ENCODE data around the gene CHIC2. TPM values are rescaled to one million over a fixed set of nuclear protein-coding genes. Genes with fewer than 3 reads are reported as not detected.
A peak's percentile ranks its signal among the peaks of the same experiment; 100 is the strongest.

CHIC2 gene
- polyA plus RNA-seq, 1 experiment, result 15.6 TPM

GRCh38 chr4:54091637-54092404, 27.4 kb upstream of the CHIC2 start:
- peaks cover 3% of the 10 kb centered on the region for H3K27me3 ChIP-seq (ENCODE audit: control insufficient read depth, insufficient read depth, low read length)
- peak overlapping the region; percentile 48 for H3K4me3 ChIP-seq (ENCODE audit: low read depth, low read length)
- no peak for TF ChIP-seq CTCF (IDR thresholded peaks at IDR 0.05; ENCODE audit: insufficient read depth, low read depth, low read length)
- no peak for DNase-seq (ENCODE audit: low read depth)
- H3K36me3 ChIP-seq (ENCODE audit: control insufficient read depth, insufficient read depth, low read length), result no peaks in the 10 kb centered on the region
- ChIA-PET POLR2A (no interaction called here), CTCF (no interaction called here)

DNA sequence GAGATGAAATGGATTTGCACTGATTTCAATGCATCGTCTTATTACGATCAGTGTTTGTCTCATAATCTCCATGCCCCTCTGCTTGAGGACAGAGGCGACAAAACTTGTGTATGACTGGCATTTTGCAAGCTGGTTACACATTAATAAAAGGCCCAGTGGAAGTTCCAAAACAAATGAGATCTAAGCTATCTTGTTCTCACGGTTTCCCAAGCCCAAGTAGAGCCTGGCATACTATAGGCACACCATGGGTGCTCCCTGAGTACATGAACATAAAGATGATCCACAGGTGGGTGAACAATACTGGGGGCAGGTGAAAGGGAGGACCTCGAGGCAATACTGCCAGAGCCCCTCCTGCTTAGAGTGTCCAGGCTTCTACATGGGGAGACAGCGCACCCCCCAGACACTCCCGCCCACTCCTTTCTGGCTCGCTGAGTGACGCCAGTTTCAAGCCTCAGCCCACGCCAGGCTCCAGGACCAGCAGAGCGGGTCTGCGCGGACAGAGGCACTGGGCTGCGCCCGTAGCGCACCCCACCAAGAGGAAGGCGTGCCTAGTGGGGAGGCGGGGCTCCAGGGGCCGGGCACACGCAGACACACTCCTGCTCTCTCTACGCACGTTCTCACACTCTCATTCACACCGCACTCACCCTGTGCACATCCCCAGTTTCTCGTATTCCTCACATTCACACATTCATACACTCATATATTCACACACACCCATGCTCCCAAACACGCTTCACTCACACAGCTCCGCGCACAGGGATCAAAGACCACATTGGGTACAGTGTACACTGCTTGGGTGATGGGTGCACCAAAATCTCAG, 26.6 kb upstream of the CHIC2 start:
- no peak for TF ChIP-seq CTCF (IDR thresholded peaks at IDR 0.05; ENCODE audit: insufficient read depth, low read depth, low read length)

DNA sequence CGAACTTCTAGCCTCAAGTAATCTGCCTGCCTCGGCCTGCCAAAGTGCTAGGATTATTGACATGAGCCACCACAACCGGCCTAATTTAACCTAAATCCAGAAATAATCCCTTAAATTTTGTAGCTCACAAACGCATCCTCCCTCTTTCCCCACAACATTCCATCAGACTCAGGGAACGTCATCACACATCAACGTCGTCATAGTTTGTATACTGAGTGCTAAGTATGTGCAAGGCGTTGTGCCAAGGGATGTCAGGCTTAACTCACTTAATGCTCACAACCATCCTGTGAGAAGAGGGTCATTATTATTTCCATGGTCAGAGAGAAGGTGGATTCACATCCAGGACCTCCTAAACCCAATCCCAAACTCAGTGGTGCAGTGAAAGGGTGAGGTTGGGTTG, 26.0 kb upstream of the CHIC2 start:
- H3K36me3 ChIP-seq (ENCODE audit: control insufficient read depth, insufficient read depth, low read length), result no peaks in the 10 kb centered on the region
- DNase-seq (ENCODE audit: low read depth), result no peak
- H3K4me3 ChIP-seq (ENCODE audit: low read depth, low read length), result no peak overlapping the region
- CTCF ChIA-PET, result interaction anchor here (0.8 kb wide), 1 partner anchor 33 kb away, joined by 3 read pairs; no protein-coding TSS in a partner anchor
- POLR2A ChIA-PET, result no interaction called here
- no peaks in the 10 kb centered on the region for H3K27me3 ChIP-seq (ENCODE audit: control insufficient read depth, insufficient read depth, low read length)
- TF ChIP-seq CTCF (IDR thresholded peaks at IDR 0.05; ENCODE audit: insufficient read depth, low read depth, low read length), result no peak

More for the DNA sequence above, 26.6 kb upstream of the CHIC2 start:
- ChIA-PET CTCF (interaction anchor here (0.8 kb wide), 1 partner anchor 33 kb away, joined by 3 read pairs; no protein-coding TSS in a partner anchor), POLR2A (no interaction called here)
- no peaks in the 10 kb centered on the region for H3K36me3 ChIP-seq (ENCODE audit: control insufficient read depth, insufficient read depth, low read length)
- H3K27me3 ChIP-seq (ENCODE audit: control insufficient read depth, insufficient read depth, low read length), result no peaks in the 10 kb centered on the region
- DNase-seq (ENCODE audit: low read depth), result no peak
- peak overlapping the region; percentile 48 for H3K4me3 ChIP-seq (ENCODE audit: low read depth, low read length)

GRCh38 chr4:54089875-54090274, 25.5 kb upstream of the CHIC2 start:
- Histone ChIP-seq H3K4me3 (ENCODE audit: low read depth, low read length) (no peak overlapping the region), H3K27me3 (ENCODE audit: control insufficient read depth, insufficient read depth, low read length) (no peaks in the 10 kb centered on the region), H3K36me3 (ENCODE audit: control insufficient read depth, insufficient read depth, low read length) (no peaks in the 10 kb centered on the region)
- DNase-seq (ENCODE audit: low read depth), result no peak
- ChIA-PET POLR2A (no interaction called here), CTCF (interaction anchor here (0.8 kb wide), 1 partner anchor 32 kb away, joined by 3 read pairs; no protein-coding TSS in a partner anchor)
- no peak for TF ChIP-seq CTCF (IDR thresholded peaks at IDR 0.05; ENCODE audit: insufficient read depth, low read depth, low read length)

DNA sequence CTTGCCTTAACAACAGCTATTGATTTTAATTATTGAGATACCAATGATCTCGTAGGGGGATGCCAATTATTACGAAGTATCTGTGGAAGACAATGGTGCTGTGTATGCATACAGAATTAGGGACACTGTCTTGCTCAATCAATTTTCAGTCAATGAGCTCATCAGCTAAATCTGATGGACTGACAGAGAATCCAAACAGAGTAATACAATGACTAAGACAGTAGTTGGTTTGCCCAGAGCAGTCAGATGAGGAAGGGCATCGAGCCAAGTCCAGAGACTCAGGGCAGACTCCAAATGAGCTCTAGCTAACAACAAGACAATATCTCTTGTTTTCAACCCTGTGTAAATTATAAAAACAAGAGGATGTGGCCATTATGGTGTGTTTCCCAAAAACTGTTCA, 20.9 kb upstream of the CHIC2 start:
- no peak for DNase-seq (ENCODE audit: low read depth)
- no peak for TF ChIP-seq CTCF (IDR thresholded peaks at IDR 0.05; ENCODE audit: insufficient read depth, low read depth, low read length)
- Histone ChIP-seq H3K27me3 (ENCODE audit: control insufficient read depth, insufficient read depth, low read length) (no peaks in the 10 kb centered on the region), H3K4me3 (ENCODE audit: low read depth, low read length) (no peak overlapping the region), H3K36me3 (ENCODE audit: control insufficient read depth, insufficient read depth, low read length) (no peaks in the 10 kb centered on the region)
- ChIA-PET POLR2A (no interaction called here), CTCF (interaction anchor here (0.6 to 1.0 kb wide), 5 partner anchors 19 to 181 kb away, joined by 3 to 4 read pairs (median 3); no protein-coding TSS in a partner anchor)
